Epithelial cell of proximal tubule (primary cell): ENCODE results near the gene DDX5. TPM values are rescaled to one million over a fixed set of nuclear protein-coding genes. Genes with fewer than 3 reads are reported as not detected.
"Not testable (repeated sequence)": the region's sequence is repeated elsewhere in the genome, so short reads cannot be mapped to it uniquely, and the experiment has no call there.

Source experiments
- DNase-seq: peaks from one replicate; pipeline ENCODE4 v3.0.0-alpha.2; 2011; ENCODE audit warnings: low read depth
- H3K4me3 ChIP-seq: 2 replicates; pipeline ENCODE4 v1.5.1; 2011; ENCODE audit warnings: low read depth, mild to moderate bottlenecking, low read length
- CTCF ChIP-seq: conservative IDR thresholded peaks from 2 replicates; pipeline ENCODE4 v1.5.1; 2012; ENCODE audit warnings: low read depth, mild to moderate bottlenecking, low read length
- total RNA-seq: library from RNA; depleted of rRNA; stranded (reverse); fragments of >200 nt; gene quantifications from 2 replicates; pipeline ENCODE4 v1.2.3, GENCODE V29; 2015

Gene DDX5
- total RNA-seq, 1 donor from 2014 or later: 274 TPM

- no peak for TF ChIP-seq CTCF
- DNase-seq: no peak
- H3K4me3 ChIP-seq: no peak overlapping the region
Observed at GRCh38 chr17:64500487-64500859, 5.6 kb downstream of the DDX5 start.

- TF ChIP-seq CTCF: no peak
- no peak overlapping the region for H3K4me3 ChIP-seq
- no peak for DNase-seq
Observed at GRCh38 chr17:64499805-64500486, 6.1 kb downstream of the DDX5 start.

GRCh38 chr17:64498308-64499203 is 7.5 kb downstream of the DDX5 start:
- H3K4me3 ChIP-seq: no peak overlapping the region
- DNase-seq: no peak
- TF ChIP-seq CTCF: no peak

GRCh38 chr17:64497565-64498035 is 8.5 kb downstream of the DDX5 start:
- H3K4me3 ChIP-seq: peak overlapping the region; percentile 74
- DNase-seq: no peak
- TF ChIP-seq CTCF: no peak

GRCh38 chr17:64496786-64497564 is 9.1 kb downstream of the DDX5 start, which contains the start of gene POLG2:
Gene POLG2, minus strand, starts transcription at chr17:64497054. Its CDS starts 86 bp downstream, at chr17:64496968.
- DNase-seq: peak; percentile 61
- peak within 1 kb of the TSS; percentile 74 for H3K4me3 ChIP-seq
- TF ChIP-seq CTCF: peak; percentile 67

GRCh38 chr17:64496348-64496785 is 9.7 kb downstream of the DDX5 start:
- TF ChIP-seq CTCF: no peak
- DNase-seq: no peak
- H3K4me3 ChIP-seq: peak overlapping the region; percentile 74

GRCh38 chr17:64495300-64495699 is 10.8 kb downstream of the DDX5 start:
- not testable (repeated sequence) for DNase-seq
- peak overlapping the region; percentile 74 for H3K4me3 ChIP-seq
